Subcutaneous abdominal adipose tissue (tissue), 5 donors: ENCODE data around the gene SLC5A4.

Experiments
- H3K27ac ChIP-seq: one replicate; pipeline ENCODE4 v1.7.0; 2013; ENCODE audit warnings: low read depth, mild to moderate bottlenecking, inconsistent platforms, low read length, moderate library complexity
- H3K27me3 ChIP-seq, 5 donors: one replicate each; pipeline ENCODE4 v1.7.0; 2013; ENCODE audit warnings: low read length in 5 of 5, inconsistent platforms in 1 of 5; ENCODE audit not compliant: control insufficient read depth in 5 of 5, insufficient read depth in 4 of 5
- H3K36me3 ChIP-seq, 5 donors: one replicate each; pipeline ENCODE4 v1.7.0; 2013; ENCODE audit warnings: low read length in 5 of 5; ENCODE audit not compliant: control insufficient read depth in 5 of 5, insufficient read depth in 5 of 5
- H3K4me1 ChIP-seq, 5 donors: one replicate each; pipeline ENCODE4 v1.7.0; 2013; ENCODE audit warnings: low read length in 5 of 5, mild to moderate bottlenecking in 3 of 5, moderate library complexity in 1 of 5; ENCODE audit not compliant: control insufficient read depth in 5 of 5, insufficient read depth in 5 of 5
- H3K4me3 ChIP-seq, 5 donors: one replicate each; pipeline ENCODE4 v1.7.0; 2013; ENCODE audit warnings: low read length in 5 of 5, low read depth in 1 of 5
- H3K9ac ChIP-seq, 5 donors: one replicate each; pipeline ENCODE4 v1.7.0; 2013; ENCODE audit warnings: low read length in 5 of 5, mild to moderate bottlenecking in 4 of 5, moderate library complexity in 3 of 5
- H3K9me3 ChIP-seq, 5 donors: one replicate each; pipeline ENCODE4 v1.7.0; 2013; ENCODE audit warnings: low read length in 5 of 5; ENCODE audit not compliant: control insufficient read depth in 5 of 5
- donor health status: healthy.
- donor health status: healthy.
- donor health status: healthy.
- donor health status: healthy.
- donor health status: healthy.

Gene SLC5A4

DNA sequence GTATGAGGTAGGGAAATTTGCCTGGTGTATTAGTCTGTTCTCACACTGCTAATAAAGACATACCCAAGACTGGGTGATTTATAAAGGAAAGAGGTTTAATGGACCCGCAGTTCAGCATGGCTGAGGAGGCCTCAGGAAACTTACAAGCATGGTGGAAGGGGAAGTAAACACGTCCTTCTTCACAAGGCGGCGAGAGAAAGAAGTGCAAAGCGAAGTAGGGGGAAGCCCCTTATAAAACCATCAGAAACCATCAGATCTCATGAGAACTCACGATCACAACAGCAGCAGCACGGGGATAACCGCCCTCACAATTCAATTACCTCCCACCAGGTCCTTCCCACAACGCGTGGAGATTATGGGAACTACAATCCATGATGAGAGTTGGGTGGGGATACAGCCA lies 38.2 kb downstream of the SLC5A4 start:
- Histone ChIP-seq H3K36me3 (no peaks in the 10 kb centered on the region), H3K27me3 (peaks cover 0 to 6% (median 2%) of the 10 kb centered on the region in 5 donors)

DNA sequence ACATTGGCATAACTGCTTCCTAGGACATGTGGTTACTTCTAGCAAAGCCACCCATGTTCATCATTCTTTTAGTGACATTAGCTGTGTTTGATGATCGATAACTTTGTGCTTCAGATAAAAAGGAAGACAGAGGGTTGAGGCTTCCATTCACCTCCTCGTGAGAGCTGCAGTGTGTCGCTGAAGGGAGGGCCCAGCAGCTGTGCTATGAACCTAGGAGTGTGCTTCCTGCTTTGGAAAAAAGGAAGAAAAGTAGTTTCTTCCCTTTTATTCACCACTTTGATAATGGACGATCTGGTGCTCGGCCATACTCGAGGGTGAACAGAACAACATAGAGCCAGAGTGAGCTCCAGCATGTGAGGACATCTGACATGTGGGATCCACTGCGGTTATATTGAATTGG lies 44.1 kb downstream of the SLC5A4 start:
- Histone ChIP-seq H3K9ac (no peak overlapping the region), H3K36me3 (no peaks in the 10 kb centered on the region), H3K27me3 (peaks cover 0 to 9% (median 5%) of the 10 kb centered on the region in 5 donors), H3K27ac (no peak overlapping the region), H3K4me3 (no peak overlapping the region), H3K9me3 (no peaks in the 10 kb centered on the region), H3K4me1 (peaks cover 0 to 12% (median 0%) of the 10 kb centered on the region in 5 donors)

More for the DNA sequence above, 38.2 kb downstream of the SLC5A4 start:
- H3K9me3 ChIP-seq = no peaks in the 10 kb centered on the region
- H3K4me1 ChIP-seq = peaks cover 0 to 3% (median 0%) of the 10 kb centered on the region in 5 donors
- H3K27ac ChIP-seq = no peak overlapping the region
- H3K9ac ChIP-seq = no peak overlapping the region
- no peak overlapping the region for H3K4me3 ChIP-seq

- H3K4me1 ChIP-seq = peaks cover 0 to 12% (median 6%) of the 10 kb centered on the region in 5 donors
- H3K4me3 ChIP-seq = no peak overlapping the region
- no peak overlapping the region for H3K27ac ChIP-seq
- H3K9ac ChIP-seq = no peak overlapping the region
- H3K9me3 ChIP-seq = no peaks in the 10 kb centered on the region
- H3K27me3 ChIP-seq = peaks cover 3 to 25% (median 17%) of the 10 kb centered on the region in 5 donors
- no peaks in the 10 kb centered on the region for H3K36me3 ChIP-seq
These were observed 46.5 kb downstream of the SLC5A4 start for GRCh38 chr22:32208681-32209080.

DNA sequence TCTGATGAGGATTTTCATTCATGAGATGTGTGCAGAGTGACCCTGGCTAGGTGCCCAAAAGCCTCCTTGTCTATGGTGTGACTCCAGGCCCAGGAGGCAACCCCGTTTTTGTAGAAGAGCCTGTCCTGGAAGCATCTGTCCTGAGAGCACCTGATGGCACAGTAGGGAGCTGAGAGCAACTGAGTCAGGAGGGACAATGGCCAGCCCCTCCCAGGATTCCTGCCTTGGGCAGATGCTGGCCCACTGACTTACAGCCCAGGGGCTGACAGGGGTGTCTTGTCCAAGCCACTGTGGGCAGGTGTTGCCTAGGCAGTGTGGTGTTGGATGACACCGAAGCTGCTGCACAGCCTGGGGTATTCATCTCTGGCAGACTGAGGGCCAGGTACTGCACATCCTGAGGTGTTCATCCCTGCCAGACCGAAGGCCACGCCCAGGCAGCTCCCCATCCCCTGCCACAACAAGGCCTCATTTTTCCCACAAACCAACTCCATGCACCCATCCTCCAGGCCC lies 47.1 kb downstream of the SLC5A4 start:
- Histone ChIP-seq H3K36me3 (no peaks in the 10 kb centered on the region), H3K4me3 (no peak overlapping the region), H3K27ac (no peak overlapping the region), H3K4me1 (peaks cover 2 to 17% (median 7%) of the 10 kb centered on the region in 5 donors), H3K9ac (no peak overlapping the region), H3K27me3 (peaks cover 10 to 31% (median 24%) of the 10 kb centered on the region in 5 donors), H3K9me3 (no peaks in the 10 kb centered on the region)

- H3K9me3 ChIP-seq = no peaks in the 10 kb centered on the region
- peaks cover 0 to 25% (median 14%) of the 10 kb centered on the region in 5 donors for H3K4me1 ChIP-seq
- no peaks in the 10 kb centered on the region for H3K36me3 ChIP-seq
- H3K27ac ChIP-seq = no peak overlapping the region
- peaks cover 17 to 37% (median 26%) of the 10 kb centered on the region in 5 donors for H3K27me3 ChIP-seq
- H3K4me3 ChIP-seq = no peak overlapping the region
- no peak overlapping the region for H3K9ac ChIP-seq
These were observed 48.1 kb downstream of the SLC5A4 start for GRCh38 chr22:32206774-32207758.

GRCh38 chr22:32205974-32206773 lies 49.0 kb downstream of the SLC5A4 start:
- Histone ChIP-seq H3K4me3 (no peak overlapping the region), H3K27me3 (peaks cover 18 to 39% (median 26%) of the 10 kb centered on the region in 5 donors)

GRCh38 chr22:32204856-32205722 lies 50.1 kb downstream of the SLC5A4 start, which contains the start of gene RFPL2:
RFPL2 (minus strand) TSS chr22:32205073; CDS start chr22:32202451, 2,622 bp downstream.
- no peak within 1 kb of the TSS for H3K4me3 ChIP-seq
- H3K9me3 ChIP-seq = no peaks in the 10 kb centered on the region
- H3K36me3 ChIP-seq = no peaks in the 10 kb centered on the region
- H3K27ac ChIP-seq = no peak within 1 kb of the TSS
- H3K9ac ChIP-seq = no peak within 1 kb of the TSS
- peaks cover 0 to 18% (median 14%) of the 10 kb centered on the region in 5 donors for H3K4me1 ChIP-seq
- H3K27me3 ChIP-seq = peaks cover 18 to 39% (median 26%) of the 10 kb centered on the region in 5 donors

More at GRCh38 chr22:32205974-32206773, 49.0 kb downstream of the SLC5A4 start:
- no peaks in the 10 kb centered on the region for H3K9me3 ChIP-seq
- H3K27ac ChIP-seq = no peak overlapping the region
- no peaks in the 10 kb centered on the region for H3K36me3 ChIP-seq
- H3K9ac ChIP-seq = no peak overlapping the region
- peaks cover 0 to 23% (median 14%) of the 10 kb centered on the region in 5 donors for H3K4me1 ChIP-seq

DNA sequence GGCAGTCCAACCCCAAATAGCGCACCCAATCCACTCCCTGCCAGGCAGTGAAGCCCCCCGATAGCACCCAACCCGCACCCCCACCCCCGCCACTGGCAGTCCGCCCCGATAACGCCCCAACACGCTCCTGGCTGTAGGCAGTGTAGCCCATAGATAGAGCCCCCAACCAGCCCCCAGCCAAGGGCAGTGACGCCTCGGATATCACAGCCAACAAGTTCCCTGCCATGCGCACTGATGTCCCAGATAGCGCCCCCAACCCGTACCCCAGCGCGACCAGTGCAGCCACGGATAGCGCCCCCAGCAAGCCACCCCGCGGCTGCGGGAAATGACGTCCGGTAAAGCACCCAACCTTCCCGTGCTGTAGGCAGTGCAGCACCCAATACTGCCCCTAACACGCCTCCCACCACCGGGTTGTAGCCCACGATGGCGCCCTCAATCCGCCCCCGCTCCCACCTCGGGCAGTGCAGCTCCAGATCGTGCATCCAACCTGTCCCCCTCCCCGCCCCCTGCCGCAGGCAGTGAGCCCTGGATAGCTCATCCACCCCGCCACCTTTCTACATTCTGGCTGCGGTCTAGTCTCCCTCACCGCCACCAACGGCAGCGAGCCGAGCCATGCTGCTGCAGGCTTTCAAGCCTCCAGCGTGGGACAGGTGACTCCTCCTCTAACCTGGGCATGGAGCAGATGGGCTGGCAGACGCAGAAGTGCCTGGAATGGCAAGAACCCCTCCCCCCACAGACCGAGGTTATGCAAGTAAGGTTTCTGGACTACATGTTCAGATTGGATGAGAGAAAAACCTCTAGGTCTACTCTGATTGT lies 50.9 kb downstream of the SLC5A4 start:
- Histone ChIP-seq H3K4me1 (peaks cover 0 to 18% (median 14%) of the 10 kb centered on the region in 5 donors), H3K4me3 (no peak overlapping the region), H3K9ac (no peak overlapping the region), H3K9me3 (no peaks in the 10 kb centered on the region), H3K36me3 (no peaks in the 10 kb centered on the region), H3K27ac (no peak overlapping the region), H3K27me3 (peaks cover 20 to 39% (median 27%) of the 10 kb centered on the region in 5 donors)
